GM18870 (cell line): ENCODE results near the gene TFEB.
A peak's percentile ranks its signal among the peaks of the same experiment; 100 is the strongest.

Source experiments
- ATAC-seq: cut with Tn5 transposase; IDR thresholded peaks from one replicate; pipeline ENCODE4 v1.9.1; 2021; ENCODE audit warnings: moderate library complexity; ENCODE audit not compliant: unreplicated experiment

Gene TFEB

GRCh38 chr6:41708856-41709255 lies 26.6 kb downstream of the TFEB start:
- no peak for ATAC-seq

GRCh38 chr6:41707565-41708200 lies 27.7 kb downstream of the TFEB start:
- ATAC-seq = no peak

- no peak for ATAC-seq
Measured at GRCh38 chr6:41706876-41707564, 28.4 kb downstream of the TFEB start.

- peak; percentile 57 for ATAC-seq
Measured at GRCh38 chr6:41705996-41706835, 29.2 kb downstream of the TFEB start.

- ATAC-seq = peak; percentile 9
Measured at GRCh38 chr6:41705311-41705995, 30.0 kb downstream of the TFEB start.

GRCh38 chr6:41704656-41705310 lies 30.6 kb downstream of the TFEB start:
- ATAC-seq = no peak

GRCh38 chr6:41704028-41704427 lies 31.4 kb downstream of the TFEB start:
- ATAC-seq = no peak

GRCh38 chr6:41702771-41703494 lies 32.5 kb downstream of the TFEB start:
- ATAC-seq = no peak

- ATAC-seq = no peak
Measured at GRCh38 chr6:41702089-41702745, 33.2 kb downstream of the TFEB start.

GRCh38 chr6:41700463-41701347 lies 34.7 kb downstream of the TFEB start:
- ATAC-seq = no peak

GRCh38 chr6:41699063-41699462 lies 36.3 kb downstream of the TFEB start:
- no peak for ATAC-seq

GRCh38 chr6:41697861-41698781 lies 37.3 kb downstream of the TFEB start:
- no peak for ATAC-seq

- no peak for ATAC-seq
Measured at GRCh38 chr6:41696788-41697187, 38.6 kb downstream of the TFEB start.

- ATAC-seq = no peak
Measured at GRCh38 chr6:41695825-41696224, 39.6 kb downstream of the TFEB start.

GRCh38 chr6:41694815-41695526 lies 40.4 kb downstream of the TFEB start:
- ATAC-seq = no peak

GRCh38 chr6:41693281-41694240 lies 41.8 kb downstream of the TFEB start:
- no peak for ATAC-seq
